H9 (cell line): ENCODE data around the gene CACNA2D3. TPM values are rescaled to one million over a fixed set of nuclear protein-coding genes. Genes with fewer than 3 reads are reported as not detected.

ENCODE experiments used
- DNase-seq: peaks from one replicate; pipeline ENCODE4 v3.0.0-alpha.2; 2017
- H2AFZ ChIP-seq: one replicate; pipeline ENCODE4 v1.6.1; 2013; ENCODE audit warnings: mild to moderate bottlenecking, low read length, control low read depth, moderate library complexity
- H2AK5ac ChIP-seq: 2 replicates; pipeline ENCODE4 v1.6.1; 2013; ENCODE audit warnings: low read length, control low read depth, mixed read lengths; ENCODE audit not compliant: insufficient read length
- H2BK120ac ChIP-seq: one replicate; pipeline ENCODE4 v1.6.1; 2013; ENCODE audit warnings: low read depth, mild to moderate bottlenecking, low read length, control low read depth, inconsistent platforms; ENCODE audit not compliant: poor library complexity, severe bottlenecking
- H2BK12ac ChIP-seq: 2 replicates; pipeline ENCODE4 v1.6.1; 2013; ENCODE audit warnings: low read length, control low read depth, mixed read lengths, low read depth; ENCODE audit not compliant: insufficient read length
- H2BK15ac ChIP-seq: 2 replicates; pipeline ENCODE4 v1.6.1; 2013; ENCODE audit warnings: low read depth, low read length, control low read depth
- H2BK20ac ChIP-seq: one replicate; pipeline ENCODE4 v1.6.1; 2013; ENCODE audit warnings: low read depth, mild to moderate bottlenecking, low read length, control low read depth, inconsistent platforms; ENCODE audit not compliant: poor library complexity, severe bottlenecking
- H2BK5ac ChIP-seq: 2 replicates; pipeline ENCODE4 v1.6.1; 2013; ENCODE audit warnings: low read length, control low read depth, mixed read lengths; ENCODE audit not compliant: insufficient read length
- H3K14ac ChIP-seq: 2 replicates; pipeline ENCODE4 v1.6.1; 2013; ENCODE audit warnings: low read length, control low read depth; ENCODE audit not compliant: insufficient read depth
- H3K18ac ChIP-seq: 2 replicates; pipeline ENCODE4 v1.6.1; 2013; ENCODE audit warnings: low read depth, mild to moderate bottlenecking, mixed read lengths, low read length, control low read depth; ENCODE audit not compliant: insufficient read length
- H3K23ac ChIP-seq: 2 replicates; pipeline ENCODE4 v1.6.1; 2013; ENCODE audit warnings: low read length, control low read depth, mixed read lengths, low read depth; ENCODE audit not compliant: insufficient read length
- H3K23me2 ChIP-seq: 2 replicates; pipeline ENCODE4 v1.6.1; 2013; ENCODE audit warnings: low read depth, mild to moderate bottlenecking, mixed read lengths, low read length, control low read depth; ENCODE audit not compliant: insufficient read length, poor library complexity, severe bottlenecking
- H3K27ac ChIP-seq: 2 replicates; pipeline ENCODE4 v1.5.1; 2013; ENCODE audit warnings: low read length, control low read depth, mixed read lengths, low read depth; ENCODE audit not compliant: insufficient read length
- H3K27me3 ChIP-seq: 2 replicates; pipeline ENCODE4 v1.6.1; 2013; ENCODE audit warnings: low read length, control low read depth, inconsistent platforms; ENCODE audit not compliant: insufficient read depth
- H3K4ac ChIP-seq: 2 replicates; pipeline ENCODE4 v1.6.1; 2013; ENCODE audit warnings: low read depth, mild to moderate bottlenecking, control low read depth, inconsistent platforms, low read length, moderate library complexity
- H3K4me1 ChIP-seq: 2 replicates; pipeline ENCODE4 v1.6.1; 2013; ENCODE audit warnings: low read length, control low read depth, inconsistent platforms; ENCODE audit not compliant: insufficient read depth
- H3K4me2 ChIP-seq: 2 replicates; pipeline ENCODE4 v1.6.1; 2013; ENCODE audit warnings: low read length, control low read depth, mixed read lengths; ENCODE audit not compliant: insufficient read length, insufficient read depth
- H3K56ac ChIP-seq: 2 replicates; pipeline ENCODE4 v1.6.1; 2013; ENCODE audit warnings: low read depth, mild to moderate bottlenecking, mixed read lengths, low read length, control low read depth; ENCODE audit not compliant: insufficient read length
- H3K79me1 ChIP-seq: 2 replicates; pipeline ENCODE4 v1.6.1; 2013; ENCODE audit warnings: low read depth, mild to moderate bottlenecking, moderate library complexity, low read length, control low read depth, inconsistent platforms; ENCODE audit not compliant: insufficient read depth, poor library complexity, severe bottlenecking
- H3K79me2 ChIP-seq: 2 replicates; pipeline ENCODE4 v1.6.1; 2013; ENCODE audit warnings: low read length, control low read depth, inconsistent platforms; ENCODE audit not compliant: insufficient read depth
- H3K9ac ChIP-seq: 2 replicates; pipeline ENCODE4 v1.6.1; 2013; ENCODE audit warnings: low read length, control low read depth, mixed read lengths; ENCODE audit not compliant: insufficient read length; ENCODE audit errors: extremely low read depth
- H3K9me3 ChIP-seq: one replicate; pipeline ENCODE4 v1.6.1; 2013; ENCODE audit warnings: low read depth, low read length, inconsistent platforms; ENCODE audit not compliant: control insufficient read depth
- H3T11ph ChIP-seq: one replicate; pipeline ENCODE4 v1.6.1; 2013; ENCODE audit warnings: mild to moderate bottlenecking, low read length, control low read depth, inconsistent platforms
- H4K20me1 ChIP-seq: one replicate; pipeline ENCODE4 v1.6.1; 2013; ENCODE audit not compliant: control insufficient read depth, insufficient read length, insufficient read depth
- H4K5ac ChIP-seq: 2 replicates; pipeline ENCODE4 v1.6.1; 2013; ENCODE audit warnings: low read depth, mild to moderate bottlenecking, mixed read lengths, low read length, control low read depth; ENCODE audit not compliant: insufficient read length
- H4K8ac ChIP-seq: replicated peaks from 2 replicates; pipeline ENCODE4 v1.6.1; 2013; ENCODE audit warnings: low read length, control low read depth, mixed read lengths, low read depth; ENCODE audit not compliant: insufficient read length
- H4K91ac ChIP-seq: 2 replicates; pipeline ENCODE4 v1.6.1; 2013; ENCODE audit warnings: low read depth, mild to moderate bottlenecking, moderate library complexity, mixed read lengths, low read length, control low read depth; ENCODE audit not compliant: insufficient read length
- H3K27ac Mint-ChIP-seq, 3 experiments: 2 replicates in 2 of 3; 3 replicates in 1 of 3; pipeline ENCODE4 v1.8.0; 2020 to 2021; ENCODE audit warnings: mixed read lengths in 3 of 3, mild to moderate bottlenecking in 1 of 3, moderate library complexity in 1 of 3
- H3K27me3 Mint-ChIP-seq: 2 replicates; pipeline ENCODE4 v1.8.0; 2021; ENCODE audit warnings: low read depth, mild to moderate bottlenecking, moderate library complexity, mixed read lengths
- H3K36me3 Mint-ChIP-seq, 3 experiments: 2 replicates in 2 of 3; 3 replicates in 1 of 3; pipeline ENCODE4 v1.8.0; 2020 to 2021; ENCODE audit warnings: low read depth in 3 of 3, mixed read lengths in 3 of 3; ENCODE audit not compliant: insufficient read depth in 1 of 3
- H3K4me1 Mint-ChIP-seq, 2 experiments: 2 replicates each; pipeline ENCODE4 v1.8.0; 2020; ENCODE audit warnings: mixed read lengths in 2 of 2
- H3K4me3 Mint-ChIP-seq, 2 experiments: 2 replicates in 1 of 2; 3 replicates in 1 of 2; pipeline ENCODE4 v1.8.0; 2020 to 2021; ENCODE audit warnings: mild to moderate bottlenecking in 2 of 2, mixed read lengths in 2 of 2, moderate library complexity in 1 of 2
- H3K9me3 Mint-ChIP-seq, 2 experiments: 2 replicates in 1 of 2; 3 replicates in 1 of 2; pipeline ENCODE4 v1.8.0; 2020; ENCODE audit warnings: mild to moderate bottlenecking in 2 of 2, mixed read lengths in 2 of 2, moderate library complexity in 1 of 2
- WGBS: extraction: QIAGEN DNeasy Blood & Tissue Kit; methylation state at CpG from one replicate; pipeline ENCODE4 v1.1.7; 2013; ENCODE audit warnings: missing lambda C conversion rate, low lambda C conversion rate, mixed read lengths; ENCODE audit not compliant: insufficient read length; ENCODE audit errors: extremely low coverage; 5-methylcytosine and 5-hydroxymethylcytosine counted together
- total RNA-seq: library from RNA; stranded (reverse); gene quantifications from 2 replicates; pipeline ENCODE4 v1.2.1, GENCODE V29; 2021
- TF ChIP-seq, protein P1 (sequence below): fragments of 200-600 bp; sonication (generic); conservative IDR thresholded peaks from 3 replicates; pipeline ENCODE4 v1.8.0; 2021; ENCODE audit warnings: antibody characterized with exemption, mild to moderate bottlenecking

The CACNA2D3 gene
- total RNA-seq, 1 experiment from 2014 or later, result 3.2 TPM

DNA sequence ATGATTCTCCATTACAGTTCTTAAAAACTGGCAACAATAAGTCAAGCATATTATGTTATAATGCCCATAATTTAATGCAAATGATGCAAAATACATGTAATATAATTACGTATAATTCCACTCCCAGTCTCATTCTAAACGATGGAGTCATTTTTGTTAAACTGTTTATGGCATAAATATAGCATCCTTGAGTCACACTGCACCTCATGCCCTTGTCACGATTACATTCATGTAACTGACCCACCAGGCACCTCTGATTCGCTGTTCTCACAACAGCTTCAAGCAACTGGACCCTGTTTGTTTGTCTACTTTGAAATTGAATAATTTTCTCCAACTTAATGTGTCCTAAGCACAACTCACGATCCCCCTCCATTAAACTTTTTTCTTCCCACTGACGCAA lies 953.5 kb downstream of the CACNA2D3 start:
- WGBS, result no CpG with 5 or more reads among the region's 6 CpGs
- Histone ChIP-seq H3K23me2 (no peaks in the 10 kb centered on the region), H3K23ac (no peak overlapping the region), H2BK15ac (no peak overlapping the region), H3K4me1 (no peaks in the 10 kb centered on the region), H4K5ac (no peak overlapping the region), H3K27me3 (no peaks in the 10 kb centered on the region), H3K4me2 (no peak overlapping the region), H3K27ac (no peak overlapping the region), H3T11ph (no peak overlapping the region), H2AFZ (no peak overlapping the region), H4K8ac (no peak overlapping the region), H3K9ac (no peak overlapping the region), H3K79me1 (no peaks in the 10 kb centered on the region), H2BK20ac (no peak overlapping the region), H2BK5ac (no peak overlapping the region), H3K79me2 (no peaks in the 10 kb centered on the region), H3K4ac (no peak overlapping the region), H3K18ac (no peak overlapping the region), H2BK12ac (no peak overlapping the region), H2AK5ac (no peak overlapping the region), H2BK120ac (no peak overlapping the region), H4K91ac (no peak overlapping the region), H4K20me1 (no peaks in the 10 kb centered on the region), H3K9me3 (no peaks in the 10 kb centered on the region), H3K14ac (no peak overlapping the region), H3K56ac (no peak overlapping the region)
- Mint-ChIP-seq H3K4me3 (no peak overlapping the region), H3K36me3 (no peaks in the 10 kb centered on the region), H3K27ac (no peak overlapping the region), H3K9me3 (no peaks in the 10 kb centered on the region; a peak in 1 of 5 replicates), H3K27me3 (no peaks in the 10 kb centered on the region), H3K4me1 (peaks cover 0 to 4% of the 10 kb centered on the region in 2 experiments; a peak in 2 of 4 replicates)
- no peak for DNase-seq
- TF ChIP-seq, protein P1, sequence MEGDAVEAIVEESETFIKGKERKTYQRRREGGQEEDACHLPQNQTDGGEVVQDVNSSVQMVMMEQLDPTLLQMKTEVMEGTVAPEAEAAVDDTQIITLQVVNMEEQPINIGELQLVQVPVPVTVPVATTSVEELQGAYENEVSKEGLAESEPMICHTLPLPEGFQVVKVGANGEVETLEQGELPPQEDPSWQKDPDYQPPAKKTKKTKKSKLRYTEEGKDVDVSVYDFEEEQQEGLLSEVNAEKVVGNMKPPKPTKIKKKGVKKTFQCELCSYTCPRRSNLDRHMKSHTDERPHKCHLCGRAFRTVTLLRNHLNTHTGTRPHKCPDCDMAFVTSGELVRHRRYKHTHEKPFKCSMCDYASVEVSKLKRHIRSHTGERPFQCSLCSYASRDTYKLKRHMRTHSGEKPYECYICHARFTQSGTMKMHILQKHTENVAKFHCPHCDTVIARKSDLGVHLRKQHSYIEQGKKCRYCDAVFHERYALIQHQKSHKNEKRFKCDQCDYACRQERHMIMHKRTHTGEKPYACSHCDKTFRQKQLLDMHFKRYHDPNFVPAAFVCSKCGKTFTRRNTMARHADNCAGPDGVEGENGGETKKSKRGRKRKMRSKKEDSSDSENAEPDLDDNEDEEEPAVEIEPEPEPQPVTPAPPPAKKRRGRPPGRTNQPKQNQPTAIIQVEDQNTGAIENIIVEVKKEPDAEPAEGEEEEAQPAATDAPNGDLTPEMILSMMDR, result no peak
